ENCODE data around the gene GSC2. TPM values are rescaled to one million over a fixed set of nuclear protein-coding genes. Genes with fewer than 3 reads are reported as not detected.

The GSC2 gene
- total RNA-seq, 1 donor from 2014 or later = not detected

GRCh38 chr22:19118329-19118880 is 31.7 kb downstream of the GSC2 start:
- DNase-seq (ENCODE audit: low spot score) = peak; percentile 22
- TF ChIP-seq, protein P1, sequence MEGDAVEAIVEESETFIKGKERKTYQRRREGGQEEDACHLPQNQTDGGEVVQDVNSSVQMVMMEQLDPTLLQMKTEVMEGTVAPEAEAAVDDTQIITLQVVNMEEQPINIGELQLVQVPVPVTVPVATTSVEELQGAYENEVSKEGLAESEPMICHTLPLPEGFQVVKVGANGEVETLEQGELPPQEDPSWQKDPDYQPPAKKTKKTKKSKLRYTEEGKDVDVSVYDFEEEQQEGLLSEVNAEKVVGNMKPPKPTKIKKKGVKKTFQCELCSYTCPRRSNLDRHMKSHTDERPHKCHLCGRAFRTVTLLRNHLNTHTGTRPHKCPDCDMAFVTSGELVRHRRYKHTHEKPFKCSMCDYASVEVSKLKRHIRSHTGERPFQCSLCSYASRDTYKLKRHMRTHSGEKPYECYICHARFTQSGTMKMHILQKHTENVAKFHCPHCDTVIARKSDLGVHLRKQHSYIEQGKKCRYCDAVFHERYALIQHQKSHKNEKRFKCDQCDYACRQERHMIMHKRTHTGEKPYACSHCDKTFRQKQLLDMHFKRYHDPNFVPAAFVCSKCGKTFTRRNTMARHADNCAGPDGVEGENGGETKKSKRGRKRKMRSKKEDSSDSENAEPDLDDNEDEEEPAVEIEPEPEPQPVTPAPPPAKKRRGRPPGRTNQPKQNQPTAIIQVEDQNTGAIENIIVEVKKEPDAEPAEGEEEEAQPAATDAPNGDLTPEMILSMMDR (IDR thresholded peaks at IDR 0.05) = no peak
- Mint-ChIP-seq H3K27me3 (ENCODE audit: low read depth) (no peaks in the 10 kb centered on the region), H3K36me3 (ENCODE audit: low read depth) (no peaks in the 10 kb centered on the region), H3K27ac (ENCODE audit: unreplicated experiment) (no peak overlapping the region), H3K9me3 (ENCODE audit: low read depth) (no peaks in the 10 kb centered on the region), H3K4me3 (ENCODE audit: unreplicated experiment) (no peak overlapping the region), H3K4me1 (ENCODE audit: low read depth) (peaks cover 36% of the 10 kb centered on the region)

DNA sequence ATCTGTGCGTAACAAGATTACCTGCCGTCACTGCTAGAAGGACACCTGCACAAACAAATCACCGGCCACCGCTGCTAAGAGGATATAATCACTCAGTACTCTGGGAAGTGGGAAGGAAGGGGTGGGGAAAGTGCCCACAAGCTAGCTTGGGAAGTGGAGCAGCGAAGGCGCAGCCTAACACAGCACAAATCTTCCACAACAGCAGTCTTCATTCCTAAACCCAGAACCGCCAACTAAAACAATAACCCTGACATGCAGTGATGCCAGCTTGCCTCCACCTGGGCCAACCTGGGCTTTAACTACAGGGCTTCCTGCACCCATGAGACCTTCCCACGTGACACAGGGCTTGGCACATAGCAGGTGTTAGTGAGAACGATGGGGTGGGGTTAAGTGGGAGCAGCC is 33.0 kb downstream of the GSC2 start:
- H3K4me1 Mint-ChIP-seq (ENCODE audit: low read depth) = peaks cover 27% of the 10 kb centered on the region
- no peak for DNase-seq (ENCODE audit: low spot score)
- no peak overlapping the region for H3K27ac Mint-ChIP-seq (ENCODE audit: unreplicated experiment)

GRCh38 chr22:19115628-19116027 is 34.5 kb downstream of the GSC2 start:
- no peak overlapping the region for H3K27ac Mint-ChIP-seq (ENCODE audit: unreplicated experiment)
- no peaks in the 10 kb centered on the region for H3K9me3 Mint-ChIP-seq (ENCODE audit: low read depth)
- no peak for DNase-seq (ENCODE audit: low spot score)
- H3K36me3 Mint-ChIP-seq (ENCODE audit: low read depth) = no peaks in the 10 kb centered on the region
- H3K27me3 Mint-ChIP-seq (ENCODE audit: low read depth) = no peaks in the 10 kb centered on the region
- TF ChIP-seq, protein P1 (IDR thresholded peaks at IDR 0.05) = no peak
- no peak overlapping the region for H3K4me3 Mint-ChIP-seq (ENCODE audit: unreplicated experiment)
- H3K4me1 Mint-ChIP-seq (ENCODE audit: low read depth) = peaks cover 17% of the 10 kb centered on the region

More for the DNA sequence above, 33.0 kb downstream of the GSC2 start:
- Mint-ChIP-seq H3K9me3 (ENCODE audit: low read depth) (no peaks in the 10 kb centered on the region), H3K36me3 (ENCODE audit: low read depth) (no peaks in the 10 kb centered on the region), H3K27me3 (ENCODE audit: low read depth) (no peaks in the 10 kb centered on the region), H3K4me3 (ENCODE audit: unreplicated experiment) (no peak overlapping the region)
- TF ChIP-seq, protein P1 (IDR thresholded peaks at IDR 0.05) = no peak

- H3K36me3 Mint-ChIP-seq (ENCODE audit: low read depth) = no peaks in the 10 kb centered on the region
- no peak overlapping the region for H3K27ac Mint-ChIP-seq (ENCODE audit: unreplicated experiment)
- TF ChIP-seq, protein P1 (IDR thresholded peaks at IDR 0.05) = no peak
- H3K9me3 Mint-ChIP-seq (ENCODE audit: low read depth) = no peaks in the 10 kb centered on the region
- no peak overlapping the region for H3K4me3 Mint-ChIP-seq (ENCODE audit: unreplicated experiment)
- peak; percentile 66 for DNase-seq (ENCODE audit: low spot score)
- peaks cover 14% of the 10 kb centered on the region for H3K4me1 Mint-ChIP-seq (ENCODE audit: low read depth)
- H3K27me3 Mint-ChIP-seq (ENCODE audit: low read depth) = no peaks in the 10 kb centered on the region
Measured at GRCh38 chr22:19114984-19115552, 35.0 kb downstream of the GSC2 start.

DNA sequence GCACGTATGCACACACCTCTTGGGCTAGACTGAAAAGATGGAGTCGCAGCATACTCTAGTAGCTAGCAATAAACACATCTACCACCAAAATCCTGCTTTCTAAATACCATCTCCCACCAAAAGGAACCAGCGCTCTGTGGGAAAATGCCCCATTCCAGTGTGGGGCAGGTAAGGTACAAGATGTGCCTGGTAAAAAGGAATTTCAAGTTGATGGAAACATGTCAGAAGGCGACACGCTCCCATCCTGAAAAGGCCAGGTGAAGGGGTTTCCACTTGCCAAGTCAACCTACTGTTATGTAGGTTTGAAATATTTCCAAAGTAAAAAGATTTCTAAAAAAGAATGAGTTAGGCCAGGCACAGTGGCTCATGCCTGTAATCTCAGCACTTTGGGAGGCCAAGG is 36.7 kb downstream of the GSC2 start:
- Mint-ChIP-seq H3K36me3 (ENCODE audit: low read depth) (no peaks in the 10 kb centered on the region), H3K4me3 (ENCODE audit: unreplicated experiment) (no peak overlapping the region), H3K27me3 (ENCODE audit: low read depth) (no peaks in the 10 kb centered on the region), H3K27ac (ENCODE audit: unreplicated experiment) (no peak overlapping the region), H3K4me1 (ENCODE audit: low read depth) (peaks cover 24% of the 10 kb centered on the region), H3K9me3 (ENCODE audit: low read depth) (no peaks in the 10 kb centered on the region)
- TF ChIP-seq, protein P1 (IDR thresholded peaks at IDR 0.05) = no peak
- peak; percentile 12 for DNase-seq (ENCODE audit: low spot score)
